Endothelial cell of umbilical vein (primary cell): ENCODE results near the gene CCL7.

Experiments used
- EZH2 ChIP-seq: IDR thresholded peaks from 2 replicates; pipeline ENCODE4 v1.6.1; 2012; ENCODE audit warnings: borderline replicate concordance, low read depth, mild to moderate bottlenecking, moderate library complexity, low read length, inconsistent platforms; ENCODE audit not compliant: severe bottlenecking
- MYC ChIP-seq: IDR thresholded peaks from one replicate; pipeline ENCODE4 v1.6.1; 2011; ENCODE audit warnings: mild to moderate bottlenecking, low read depth, low read length
- POLR2A ChIP-seq: IDR thresholded peaks from 2 replicates; pipeline ENCODE4 v1.6.1; 2012; ENCODE audit warnings: low read depth, mild to moderate bottlenecking, control low read depth, low read length
- POLR2AphosphoS5 ChIP-seq: IDR thresholded peaks from 2 replicates; pipeline ENCODE4 v1.6.1; 2012; ENCODE audit warnings: low read depth, mild to moderate bottlenecking, control low read depth, low read length, moderate library complexity; ENCODE audit not compliant: insufficient read depth
- TF ChIP-seq, protein P1 (sequence below), 2 donors: IDR thresholded peaks; 1 replicate in 1 of 2; 2 replicates in 1 of 2; pipeline ENCODE4 v1.5.1; 2011; ENCODE audit warnings: low read length in 2 of 2, mild to moderate bottlenecking in 2 of 2, moderate library complexity in 2 of 2, control low read depth in 1 of 2, inconsistent platforms in 1 of 2, low read depth in 1 of 2; ENCODE audit not compliant: insufficient read depth in 1 of 2; ENCODE audit errors: extremely low read depth in 1 of 2
- TF ChIP-seq, protein P2 (sequence below): IDR thresholded peaks from 2 replicates; pipeline ENCODE4 v1.6.1; 2011; ENCODE audit not compliant: insufficient read depth, insufficient read length

DNA sequence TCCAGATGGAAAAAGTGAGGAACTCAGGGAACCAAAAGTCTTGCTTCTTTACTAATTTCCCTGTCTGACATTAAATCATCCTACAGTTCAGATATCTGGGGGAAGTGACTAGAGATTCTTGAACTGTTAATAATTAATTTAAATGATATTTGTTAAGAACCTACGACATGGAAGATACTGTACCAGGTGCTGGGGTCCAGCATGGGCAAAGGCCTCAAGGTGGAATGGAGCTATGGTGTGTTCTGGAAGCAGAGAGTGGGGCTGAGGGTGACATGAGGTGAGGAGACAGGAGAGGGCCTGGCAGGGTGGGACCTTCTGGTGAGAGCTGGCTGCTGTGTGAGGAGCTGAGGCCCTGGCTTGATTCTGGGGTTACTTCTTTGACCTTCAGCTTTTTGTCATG, 21.0 kb upstream of the CCL7 start:
- TF ChIP-seq, protein P1, sequence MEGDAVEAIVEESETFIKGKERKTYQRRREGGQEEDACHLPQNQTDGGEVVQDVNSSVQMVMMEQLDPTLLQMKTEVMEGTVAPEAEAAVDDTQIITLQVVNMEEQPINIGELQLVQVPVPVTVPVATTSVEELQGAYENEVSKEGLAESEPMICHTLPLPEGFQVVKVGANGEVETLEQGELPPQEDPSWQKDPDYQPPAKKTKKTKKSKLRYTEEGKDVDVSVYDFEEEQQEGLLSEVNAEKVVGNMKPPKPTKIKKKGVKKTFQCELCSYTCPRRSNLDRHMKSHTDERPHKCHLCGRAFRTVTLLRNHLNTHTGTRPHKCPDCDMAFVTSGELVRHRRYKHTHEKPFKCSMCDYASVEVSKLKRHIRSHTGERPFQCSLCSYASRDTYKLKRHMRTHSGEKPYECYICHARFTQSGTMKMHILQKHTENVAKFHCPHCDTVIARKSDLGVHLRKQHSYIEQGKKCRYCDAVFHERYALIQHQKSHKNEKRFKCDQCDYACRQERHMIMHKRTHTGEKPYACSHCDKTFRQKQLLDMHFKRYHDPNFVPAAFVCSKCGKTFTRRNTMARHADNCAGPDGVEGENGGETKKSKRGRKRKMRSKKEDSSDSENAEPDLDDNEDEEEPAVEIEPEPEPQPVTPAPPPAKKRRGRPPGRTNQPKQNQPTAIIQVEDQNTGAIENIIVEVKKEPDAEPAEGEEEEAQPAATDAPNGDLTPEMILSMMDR (IDR thresholded peaks at IDR 0.05; ENCODE audit: extremely low read depth in 1 of 2, insufficient read depth in 1 of 2, low read depth in 1 of 2, low read length in 2 of 2) = no peak
- TF ChIP-seq POLR2A = no peak
- TF ChIP-seq EZH2 = no peak
- TF ChIP-seq POLR2AphosphoS5 = no peak
- TF ChIP-seq MYC = no peak
- TF ChIP-seq, protein P2, sequence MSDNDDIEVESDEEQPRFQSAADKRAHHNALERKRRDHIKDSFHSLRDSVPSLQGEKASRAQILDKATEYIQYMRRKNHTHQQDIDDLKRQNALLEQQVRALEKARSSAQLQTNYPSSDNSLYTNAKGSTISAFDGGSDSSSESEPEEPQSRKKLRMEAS = no peak
